Uterus (tissue), 4 donors: ENCODE data around the gene EGFLAM. TPM values are rescaled to one million over a fixed set of nuclear protein-coding genes. Genes with fewer than 3 reads are reported as not detected.

ENCODE experiments used
- DNase-seq, 2 donors: peaks; one replicate each; pipeline ENCODE4 v3.0.0-alpha.2; 2019 to 2020
- H3K27ac ChIP-seq, 2 donors: fragments of 200-600 bp; sonication (generic); 1 replicate in 1 of 2; 2 replicates in 1 of 2; pipeline ENCODE4 v1.5.1; 2016 to 2018
- H3K27me3 ChIP-seq, 2 donors: fragments of 200-600 bp; sonication (generic); one replicate each; pipeline ENCODE4 v1.5.1; 2018 to 2019; ENCODE audit warnings: control low read depth in 1 of 2
- H3K36me3 ChIP-seq, 2 donors: fragments of 200-600 bp; sonication (generic); one replicate each; pipeline ENCODE4 v1.5.1; 2019; ENCODE audit warnings: control low read depth in 1 of 2
- H3K4me1 ChIP-seq, 2 donors: fragments of 200-600 bp; sonication (generic); one replicate each; pipeline ENCODE4 v1.5.1; 2018 to 2019; ENCODE audit warnings: control low read depth in 1 of 2
- H3K4me3 ChIP-seq, 2 donors: fragments of 200-600 bp; sonication (generic); 1 replicate in 1 of 2; 2 replicates in 1 of 2; pipeline ENCODE4 v1.5.1; 2018 to 2019; ENCODE audit warnings: mild to moderate bottlenecking in 1 of 2
- H3K9me3 ChIP-seq, 2 donors: fragments of 200-600 bp; sonication (generic); one replicate each; pipeline ENCODE4 v1.5.1; 2019; ENCODE audit warnings: control low read depth in 1 of 2
- POLR2A ChIP-seq, 2 donors: fragments of 450-650 bp; IDR thresholded peaks; one replicate each; pipeline ENCODE4 v1.6.1; 2016; ENCODE audit warnings: antibody characterized with exemption in 2 of 2, mild to moderate bottlenecking in 1 of 2, moderate library complexity in 1 of 2
- intact Hi-C: fragments of 100-400 bp; cut with DNase I; formaldehyde crosslinking; loops from one replicate; pipeline ENCODE4 v1.15.1; 2023; ENCODE audit warnings: low total_unique reads
- total RNA-seq, 4 donors: library from RNA; depleted of rRNA in 3 of 4; stranded (reverse); fragments of >200 nt in 3 of 4; gene quantifications; one replicate each; pipeline versions ENCODE4 v1.1.0 to v1.2.4, GENCODE V29; 2014 to 2023
- TF ChIP-seq, protein P1 (sequence below), 4 experiments: fragments of 200-600 bp in 2 of 4; fragments of 450-650 bp in 2 of 4; sonication (generic) in 2 of 4; IDR thresholded peaks; one replicate each; pipeline ENCODE4 v1.5.1; 2016 to 2019; ENCODE audit warnings: antibody characterized with exemption in 4 of 4, mild to moderate bottlenecking in 2 of 4, moderate library complexity in 1 of 4
- donor health status: DM: yes; HTN: yes; CAD: no.

Gene EGFLAM
- total RNA-seq, 4 donors from 2014 or later: 0.26 to 16.8 (median 3.6) TPM

DNA sequence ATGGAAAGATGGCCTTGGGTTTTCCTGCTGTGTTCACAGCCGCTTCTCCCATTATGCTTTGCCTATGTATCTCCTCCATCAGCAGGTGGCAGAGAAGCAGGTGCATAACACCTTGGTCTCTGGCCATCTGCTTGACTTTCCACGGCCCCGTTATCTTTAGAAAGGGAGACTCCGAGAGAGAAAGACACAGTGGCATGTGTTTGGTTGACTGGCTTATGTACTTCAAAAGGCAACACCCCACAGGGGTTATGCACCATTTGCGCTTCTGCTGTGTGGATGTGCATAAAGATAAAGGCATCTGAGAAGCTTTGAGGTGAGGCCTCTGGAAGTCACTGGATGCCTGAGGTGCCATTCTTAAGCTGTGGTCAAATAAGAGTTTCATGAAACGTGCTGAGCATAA is 138.4 kb downstream of the EGFLAM start:
- no peaks in the 10 kb centered on the region for H3K4me1 ChIP-seq
- no peaks in the 10 kb centered on the region for H3K27me3 ChIP-seq
- DNase-seq: no peak
- intact Hi-C loops: no loop called here
- H3K27ac ChIP-seq: no peak overlapping the region
- H3K36me3 ChIP-seq: no peaks in the 10 kb centered on the region
- H3K9me3 ChIP-seq: no peaks in the 10 kb centered on the region
- TF ChIP-seq POLR2A (IDR thresholded peaks at IDR 0.05): no peak
- TF ChIP-seq, protein P1, sequence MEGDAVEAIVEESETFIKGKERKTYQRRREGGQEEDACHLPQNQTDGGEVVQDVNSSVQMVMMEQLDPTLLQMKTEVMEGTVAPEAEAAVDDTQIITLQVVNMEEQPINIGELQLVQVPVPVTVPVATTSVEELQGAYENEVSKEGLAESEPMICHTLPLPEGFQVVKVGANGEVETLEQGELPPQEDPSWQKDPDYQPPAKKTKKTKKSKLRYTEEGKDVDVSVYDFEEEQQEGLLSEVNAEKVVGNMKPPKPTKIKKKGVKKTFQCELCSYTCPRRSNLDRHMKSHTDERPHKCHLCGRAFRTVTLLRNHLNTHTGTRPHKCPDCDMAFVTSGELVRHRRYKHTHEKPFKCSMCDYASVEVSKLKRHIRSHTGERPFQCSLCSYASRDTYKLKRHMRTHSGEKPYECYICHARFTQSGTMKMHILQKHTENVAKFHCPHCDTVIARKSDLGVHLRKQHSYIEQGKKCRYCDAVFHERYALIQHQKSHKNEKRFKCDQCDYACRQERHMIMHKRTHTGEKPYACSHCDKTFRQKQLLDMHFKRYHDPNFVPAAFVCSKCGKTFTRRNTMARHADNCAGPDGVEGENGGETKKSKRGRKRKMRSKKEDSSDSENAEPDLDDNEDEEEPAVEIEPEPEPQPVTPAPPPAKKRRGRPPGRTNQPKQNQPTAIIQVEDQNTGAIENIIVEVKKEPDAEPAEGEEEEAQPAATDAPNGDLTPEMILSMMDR (IDR thresholded peaks at IDR 0.05): no peak
- H3K4me3 ChIP-seq: no peak overlapping the region

DNA sequence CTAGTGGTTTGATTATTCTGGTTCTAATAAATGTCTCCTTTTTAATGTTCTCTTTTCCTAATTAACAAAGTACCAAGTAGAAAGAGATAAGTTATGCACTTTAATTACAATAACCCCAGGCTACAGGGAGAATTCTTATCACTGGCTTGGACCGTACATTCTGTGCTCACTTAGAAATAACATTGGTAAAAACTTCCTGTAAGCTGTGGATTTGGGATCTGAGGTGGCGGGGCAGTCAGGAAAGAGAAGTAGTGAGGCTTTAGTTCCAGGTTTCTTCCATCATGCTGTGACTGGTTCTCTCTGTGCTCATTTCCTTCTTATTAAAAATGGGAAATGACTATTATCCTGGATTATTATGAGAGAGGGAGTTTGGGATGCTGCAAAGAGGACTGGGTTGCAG is 142.0 kb downstream of the EGFLAM start:
- no peaks in the 10 kb centered on the region for H3K36me3 ChIP-seq
- TF ChIP-seq POLR2A (IDR thresholded peaks at IDR 0.05): no peak
- TF ChIP-seq, protein P1 (IDR thresholded peaks at IDR 0.05): no peak
- no peak overlapping the region for H3K4me3 ChIP-seq
- no peaks in the 10 kb centered on the region for H3K27me3 ChIP-seq
- H3K27ac ChIP-seq: no peak overlapping the region
- H3K9me3 ChIP-seq: no peaks in the 10 kb centered on the region
- no peak for DNase-seq
- intact Hi-C loops: no loop called here
- no peaks in the 10 kb centered on the region for H3K4me1 ChIP-seq

DNA sequence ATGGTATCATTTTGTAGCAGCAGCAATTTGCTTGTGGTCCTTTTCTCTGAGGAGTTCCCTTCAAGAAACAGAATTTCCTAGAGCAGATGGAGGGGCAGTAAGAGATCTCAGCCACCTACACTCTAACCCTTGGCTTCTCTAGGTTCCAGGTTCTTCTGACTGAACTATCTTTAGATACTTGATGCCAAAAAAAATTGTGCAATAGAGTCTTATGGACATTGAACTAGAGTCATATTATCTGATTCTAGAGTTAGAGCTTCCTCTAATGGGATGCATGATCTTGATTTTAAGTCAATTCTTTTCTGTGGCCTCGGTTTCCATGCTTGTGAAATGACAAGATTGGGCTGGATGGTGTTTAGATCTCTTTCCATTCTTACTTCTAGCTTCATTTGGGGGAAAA is 142.8 kb downstream of the EGFLAM start:
- H3K36me3 ChIP-seq: no peaks in the 10 kb centered on the region
- TF ChIP-seq POLR2A (IDR thresholded peaks at IDR 0.05): no peak
- TF ChIP-seq, protein P1 (IDR thresholded peaks at IDR 0.05): no peak
- no peak overlapping the region for H3K27ac ChIP-seq
- H3K4me3 ChIP-seq: no peak overlapping the region
- no peaks in the 10 kb centered on the region for H3K9me3 ChIP-seq
- intact Hi-C loops: no loop called here
- DNase-seq: no peak
- no peaks in the 10 kb centered on the region for H3K27me3 ChIP-seq
- no peaks in the 10 kb centered on the region for H3K4me1 ChIP-seq

DNA sequence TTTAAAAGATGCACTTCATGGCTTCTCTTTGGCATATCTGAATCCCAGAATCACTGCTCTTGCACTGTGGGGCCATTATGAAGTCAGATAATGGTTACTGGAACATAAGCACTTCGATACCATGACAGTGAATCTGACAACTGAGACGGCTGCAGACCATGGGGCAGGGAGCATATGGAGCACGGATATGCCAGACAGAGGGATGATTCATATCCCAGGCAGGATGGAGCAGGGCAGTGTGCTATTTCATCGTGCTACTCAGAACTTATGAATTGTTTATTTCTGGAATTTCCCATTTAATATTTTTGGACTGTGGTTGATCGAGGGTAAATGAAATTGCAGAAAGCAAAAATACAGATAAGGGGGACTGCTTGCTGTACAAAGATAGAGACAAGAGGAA is 145.0 kb downstream of the EGFLAM start:
- no peak for TF ChIP-seq POLR2A (IDR thresholded peaks at IDR 0.05)
- TF ChIP-seq, protein P1 (IDR thresholded peaks at IDR 0.05): no peak
- H3K9me3 ChIP-seq: no peaks in the 10 kb centered on the region
- H3K4me1 ChIP-seq: no peaks in the 10 kb centered on the region
- no peaks in the 10 kb centered on the region for H3K36me3 ChIP-seq
- no peak overlapping the region for H3K27ac ChIP-seq
- no peak overlapping the region for H3K4me3 ChIP-seq
- no peaks in the 10 kb centered on the region for H3K27me3 ChIP-seq
- no peak for DNase-seq
- intact Hi-C loops: no loop called here

DNA sequence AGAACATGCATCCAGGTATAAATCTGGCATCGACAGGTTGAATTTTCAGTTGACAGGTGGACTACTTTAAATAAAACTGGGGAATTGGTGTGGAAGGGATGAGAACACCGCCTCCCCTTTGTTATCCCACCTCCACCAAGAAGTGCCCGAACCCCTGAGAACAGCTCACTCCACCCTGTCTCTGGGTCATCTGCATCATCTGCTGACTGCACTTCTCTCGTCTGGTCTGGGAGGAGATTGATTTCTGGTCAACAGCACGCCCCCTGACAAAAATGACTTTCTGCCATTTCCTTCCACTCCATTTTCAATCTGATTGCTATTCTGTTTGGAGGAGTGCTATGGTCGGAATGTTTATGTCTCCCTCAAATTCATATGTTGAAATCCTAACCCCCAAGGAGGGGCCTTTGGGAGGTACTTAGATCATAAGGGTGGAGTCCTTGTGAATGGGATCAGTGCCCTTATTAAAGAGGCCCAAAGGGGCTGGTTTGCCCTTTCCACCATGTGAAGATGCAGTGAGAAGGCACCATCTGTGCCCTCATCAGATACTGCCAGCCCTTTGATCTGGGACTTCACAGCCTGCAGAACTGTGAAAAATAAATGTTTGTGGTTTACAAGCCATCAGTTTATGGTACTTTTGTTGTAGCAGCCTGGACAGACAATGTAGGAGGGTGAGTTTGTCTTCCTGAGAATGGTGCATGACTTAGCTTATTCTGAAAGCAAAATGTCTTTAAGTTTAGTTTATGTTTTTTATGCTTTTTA is 145.7 kb downstream of the EGFLAM start:
- H3K9me3 ChIP-seq: no peaks in the 10 kb centered on the region
- H3K27me3 ChIP-seq: no peaks in the 10 kb centered on the region
- intact Hi-C loops: no loop called here
- TF ChIP-seq, protein P1 (IDR thresholded peaks at IDR 0.05): no peak
- TF ChIP-seq POLR2A (IDR thresholded peaks at IDR 0.05): no peak
- no peak overlapping the region for H3K4me3 ChIP-seq
- DNase-seq: no peak
- no peaks in the 10 kb centered on the region for H3K4me1 ChIP-seq
- no peaks in the 10 kb centered on the region for H3K36me3 ChIP-seq
- no peak overlapping the region for H3K27ac ChIP-seq
